Activated T-cell treated with anti-CD3 and anti-CD28 coated beads for 24 hours (primary cell): Measurements from ENCODE around the gene IKZF5.
A peak's percentile ranks its signal among the peaks of the same experiment; 100 is the strongest.

Experiments used
- DNase-seq: peaks from one replicate; pipeline ENCODE4 v3.0.0-alpha.2; 2020; ENCODE audit warnings: low read depth

IKZF5 gene

GRCh38 chr10:122980209-122981065 is 28.2 kb downstream of the IKZF5 start, which contains the start of gene PSTK:
PSTK (plus strand) TSS chr10:122980401; CDS start chr10:122980480, 79 bp downstream.
- peak; percentile 84 for DNase-seq

GRCh38 chr10:122974543-122975064 is 34.0 kb downstream of the IKZF5 start:
- no peak for DNase-seq

- no peak for DNase-seq
Observed at GRCh38 chr10:122974023-122974422, 34.6 kb downstream of the IKZF5 start.

GRCh38 chr10:122968698-122969097 is 39.9 kb downstream of the IKZF5 start:
- DNase-seq: no peak

GRCh38 chr10:122966879-122967278 is 41.7 kb downstream of the IKZF5 start:
- DNase-seq: no peak

GRCh38 chr10:122962405-122962804 is 46.2 kb downstream of the IKZF5 start:
- DNase-seq: no peak

GRCh38 chr10:122957474-122957873 is 51.1 kb downstream of the IKZF5 start:
- no peak for DNase-seq

- DNase-seq: no peak
Observed at GRCh38 chr10:122955892-122956291, 52.7 kb downstream of the IKZF5 start.

- DNase-seq: no peak
Observed at GRCh38 chr10:122954731-122955050, 53.9 kb downstream of the IKZF5 start.

GRCh38 chr10:122953902-122954730 is 54.5 kb downstream of the IKZF5 start, which contains the start of gene C10orf88:
C10orf88 (minus strand) TSS chr10:122954227; CDS start chr10:122954178, 49 bp downstream.
- peak; percentile 97 for DNase-seq

GRCh38 chr10:122949296-122949695 is 59.3 kb downstream of the IKZF5 start:
- DNase-seq: no peak
